Measurements from ENCODE around the gene HEATR5A.

The HEATR5A gene

GRCh38 chr14:31300296-31300695 is 120.1 kb downstream of the HEATR5A start:
- H3K4me1 ChIP-seq (ENCODE audit: insufficient read depth, low read length) = no peaks in the 10 kb centered on the region
- no peaks in the 10 kb centered on the region for H4K20me1 ChIP-seq (ENCODE audit: insufficient read depth, low read length)
- H3K4me2 ChIP-seq (ENCODE audit: insufficient read depth, low read length) = no peak overlapping the region
- no peaks in the 10 kb centered on the region for H3K27me3 ChIP-seq (ENCODE audit: insufficient read depth, low read length, poor library complexity)
- no peak overlapping the region for H3K4me3 ChIP-seq (ENCODE audit: low read depth in 1 of 2, low read length in 2 of 2)
- H3K36me3 ChIP-seq (ENCODE audit: insufficient read depth, low read length) = no peaks in the 10 kb centered on the region
- H2AFZ ChIP-seq (ENCODE audit: low read depth, low read length) = no peak overlapping the region
- H3K9me3 ChIP-seq (ENCODE audit: insufficient read depth, low read length, severe bottlenecking) = no peaks in the 10 kb centered on the region
- ATAC-seq (ENCODE audit: insufficient read depth, low read depth) (no peak), DNase-seq (no peak)
- no peaks in the 10 kb centered on the region for H3K79me2 ChIP-seq (ENCODE audit: insufficient read depth, low read length)
- no peak overlapping the region for H3K27ac ChIP-seq (ENCODE audit: low read length)
- H3K9ac ChIP-seq (ENCODE audit: low read depth, low read length) = no peak overlapping the region
- TF ChIP-seq CTCF (IDR thresholded peaks at IDR 0.05; ENCODE audit: borderline replicate concordance, extremely low read depth, low read length, poor library complexity, severe bottlenecking) = no peak
- no peak for TF ChIP-seq EZH2 (IDR thresholded peaks at IDR 0.05; ENCODE audit: borderline replicate concordance, low read depth, low read length, severe bottlenecking)

GRCh38 chr14:31297701-31298344 is 122.5 kb downstream of the HEATR5A start:
- H3K4me2 ChIP-seq (ENCODE audit: insufficient read depth, low read length) = no peak overlapping the region
- no peak for ATAC-seq (ENCODE audit: insufficient read depth, low read depth)
- no peaks in the 10 kb centered on the region for H3K9me3 ChIP-seq (ENCODE audit: insufficient read depth, low read length, severe bottlenecking)
- TF ChIP-seq EZH2 (IDR thresholded peaks at IDR 0.05; ENCODE audit: borderline replicate concordance, low read depth, low read length, severe bottlenecking) (no peak), CTCF (IDR thresholded peaks at IDR 0.05; ENCODE audit: borderline replicate concordance, extremely low read depth, low read length, poor library complexity, severe bottlenecking) (no peak)
- H3K4me1 ChIP-seq (ENCODE audit: insufficient read depth, low read length) = no peaks in the 10 kb centered on the region
- no peak overlapping the region for H2AFZ ChIP-seq (ENCODE audit: low read depth, low read length)
- H3K36me3 ChIP-seq (ENCODE audit: insufficient read depth, low read length) = no peaks in the 10 kb centered on the region
- no peak for DNase-seq
- no peaks in the 10 kb centered on the region for H4K20me1 ChIP-seq (ENCODE audit: insufficient read depth, low read length)
- no peak overlapping the region for H3K9ac ChIP-seq (ENCODE audit: low read depth, low read length)
- H3K4me3 ChIP-seq (ENCODE audit: low read depth in 1 of 2, low read length in 2 of 2) = no peak overlapping the region
- H3K79me2 ChIP-seq (ENCODE audit: insufficient read depth, low read length) = no peaks in the 10 kb centered on the region
- no peaks in the 10 kb centered on the region for H3K27me3 ChIP-seq (ENCODE audit: insufficient read depth, low read length, poor library complexity)
- no peak overlapping the region for H3K27ac ChIP-seq (ENCODE audit: low read length)

GRCh38 chr14:31297112-31297511 is 123.2 kb downstream of the HEATR5A start:
- no peak overlapping the region for H3K27ac ChIP-seq (ENCODE audit: low read length)
- no peaks in the 10 kb centered on the region for H3K4me1 ChIP-seq (ENCODE audit: insufficient read depth, low read length)
- no peaks in the 10 kb centered on the region for H3K27me3 ChIP-seq (ENCODE audit: insufficient read depth, low read length, poor library complexity)
- H3K9ac ChIP-seq (ENCODE audit: low read depth, low read length) = no peak overlapping the region
- no peak overlapping the region for H2AFZ ChIP-seq (ENCODE audit: low read depth, low read length)
- no peak for TF ChIP-seq EZH2 (IDR thresholded peaks at IDR 0.05; ENCODE audit: borderline replicate concordance, low read depth, low read length, severe bottlenecking)
- no peak for TF ChIP-seq CTCF (IDR thresholded peaks at IDR 0.05; ENCODE audit: borderline replicate concordance, extremely low read depth, low read length, poor library complexity, severe bottlenecking)
- no peaks in the 10 kb centered on the region for H4K20me1 ChIP-seq (ENCODE audit: insufficient read depth, low read length)
- H3K4me2 ChIP-seq (ENCODE audit: insufficient read depth, low read length) = no peak overlapping the region
- DNase-seq (no peak), ATAC-seq (ENCODE audit: insufficient read depth, low read depth) (no peak)
- no peak overlapping the region for H3K4me3 ChIP-seq (ENCODE audit: low read depth in 1 of 2, low read length in 2 of 2)
- no peaks in the 10 kb centered on the region for H3K79me2 ChIP-seq (ENCODE audit: insufficient read depth, low read length)
- H3K36me3 ChIP-seq (ENCODE audit: insufficient read depth, low read length) = no peaks in the 10 kb centered on the region
- no peaks in the 10 kb centered on the region for H3K9me3 ChIP-seq (ENCODE audit: insufficient read depth, low read length, severe bottlenecking)
